ENCODE data around the gene TPH1. TPM values are rescaled to one million over a fixed set of nuclear protein-coding genes. Genes with fewer than 3 reads are reported as not detected.
"Not testable (repeated sequence)": the region's sequence is repeated elsewhere in the genome, so short reads cannot be mapped to it uniquely, and the experiment has no call there.

TPH1 gene
- total RNA-seq, 4 donors from 2014 or later = 0.04 to 1.9 (median 0.76) TPM

DNA sequence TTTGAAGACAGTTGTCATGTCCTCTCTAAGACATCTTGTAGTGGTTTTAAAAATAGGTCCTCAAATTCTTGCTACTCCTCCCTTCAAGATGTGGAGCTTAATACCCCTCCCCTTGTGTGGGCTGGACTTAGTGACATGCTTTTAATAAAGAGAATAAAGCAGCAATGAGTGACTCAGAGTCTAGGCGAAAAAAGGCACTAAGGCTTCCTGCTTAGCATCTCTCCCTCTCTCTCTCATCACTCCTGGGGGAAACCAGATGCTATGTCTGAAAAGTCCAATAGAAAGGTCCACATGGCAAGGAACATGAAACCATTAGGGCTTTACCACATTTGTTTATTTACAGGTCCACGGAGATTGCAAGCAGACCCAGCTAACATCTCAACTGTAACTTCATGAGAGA is 44.9 kb downstream of the TPH1 start:
- no peak overlapping the region for H3K4me3 ChIP-seq (ENCODE audit: low read depth, poor library complexity, severe bottlenecking)
- no peak for DNase-seq (ENCODE audit: low spot score in 2 of 2)
- TF ChIP-seq, protein P1, sequence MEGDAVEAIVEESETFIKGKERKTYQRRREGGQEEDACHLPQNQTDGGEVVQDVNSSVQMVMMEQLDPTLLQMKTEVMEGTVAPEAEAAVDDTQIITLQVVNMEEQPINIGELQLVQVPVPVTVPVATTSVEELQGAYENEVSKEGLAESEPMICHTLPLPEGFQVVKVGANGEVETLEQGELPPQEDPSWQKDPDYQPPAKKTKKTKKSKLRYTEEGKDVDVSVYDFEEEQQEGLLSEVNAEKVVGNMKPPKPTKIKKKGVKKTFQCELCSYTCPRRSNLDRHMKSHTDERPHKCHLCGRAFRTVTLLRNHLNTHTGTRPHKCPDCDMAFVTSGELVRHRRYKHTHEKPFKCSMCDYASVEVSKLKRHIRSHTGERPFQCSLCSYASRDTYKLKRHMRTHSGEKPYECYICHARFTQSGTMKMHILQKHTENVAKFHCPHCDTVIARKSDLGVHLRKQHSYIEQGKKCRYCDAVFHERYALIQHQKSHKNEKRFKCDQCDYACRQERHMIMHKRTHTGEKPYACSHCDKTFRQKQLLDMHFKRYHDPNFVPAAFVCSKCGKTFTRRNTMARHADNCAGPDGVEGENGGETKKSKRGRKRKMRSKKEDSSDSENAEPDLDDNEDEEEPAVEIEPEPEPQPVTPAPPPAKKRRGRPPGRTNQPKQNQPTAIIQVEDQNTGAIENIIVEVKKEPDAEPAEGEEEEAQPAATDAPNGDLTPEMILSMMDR (IDR thresholded peaks at IDR 0.05) = no peak
- no peak for TF ChIP-seq POLR2A (IDR thresholded peaks at IDR 0.05)
- intact Hi-C loops (cut with DNase I; ENCODE audit: low total_unique reads) = loop anchor here (10.0 kb wide), 1 partner anchor 104 kb away; the partner anchor contains the start of gene SAAL1
- 63 to 85% methylated on average over 2 of the region's 2 CpGs for WGBS, 2 donors

DNA sequence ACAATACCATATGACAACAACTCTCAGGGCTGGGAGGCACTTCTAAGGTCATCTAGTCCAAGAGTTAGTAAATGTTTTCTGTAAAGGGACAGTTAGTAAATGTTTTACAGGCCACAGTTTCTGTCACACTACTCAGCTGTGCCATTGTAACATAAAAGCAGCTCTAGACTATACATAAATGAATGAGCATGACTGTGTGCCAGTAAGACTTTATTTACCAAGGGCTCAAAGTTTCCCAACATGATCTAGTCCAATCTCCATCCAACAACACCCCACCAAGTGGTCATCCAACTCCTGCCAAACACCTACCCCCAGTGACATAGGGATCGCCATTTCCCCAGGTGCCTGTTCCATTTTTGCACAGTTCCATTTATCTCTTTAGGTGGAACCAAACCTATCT is 45.3 kb downstream of the TPH1 start:
- TF ChIP-seq, protein P1 (IDR thresholded peaks at IDR 0.05) = no peak
- no peak for TF ChIP-seq POLR2A (IDR thresholded peaks at IDR 0.05)
- no peak for DNase-seq (ENCODE audit: low spot score in 2 of 2)
- no peak overlapping the region for H3K4me3 ChIP-seq (ENCODE audit: low read depth, poor library complexity, severe bottlenecking)
- intact Hi-C loops (cut with DNase I; ENCODE audit: low total_unique reads) = loop anchor here (10.0 kb wide), 1 partner anchor 104 kb away; the partner anchor contains the start of gene SAAL1
- 92 to 100% methylated on average over 1 of the region's 1 CpG for WGBS, 2 donors

DNA sequence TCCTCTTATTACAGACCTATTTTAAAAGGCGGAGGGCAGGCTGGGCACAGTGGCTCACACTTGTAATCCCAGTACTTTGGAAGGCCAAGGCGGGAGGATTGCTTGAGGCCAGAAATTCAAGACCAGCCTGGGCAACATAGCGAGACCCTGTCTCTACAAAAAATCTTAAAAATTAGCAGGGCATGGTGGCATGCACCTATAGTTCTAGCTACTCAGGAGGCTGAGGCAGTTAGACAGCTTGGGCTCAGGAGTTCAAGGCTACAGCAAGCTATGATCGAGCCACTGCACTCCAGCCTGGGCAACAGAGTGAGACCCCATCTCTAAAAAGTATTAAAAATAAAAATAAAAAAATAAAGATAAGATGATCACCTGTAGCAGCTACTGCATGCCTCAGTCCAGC is 45.9 kb downstream of the TPH1 start:
- not testable (repeated sequence) for H3K4me3 ChIP-seq (ENCODE audit: low read depth, poor library complexity, severe bottlenecking); DNase-seq (ENCODE audit: low spot score in 2 of 2)
- 97 to 98% methylated on average over 4 of the region's 4 CpGs for WGBS, 2 donors
- intact Hi-C loops (cut with DNase I; ENCODE audit: low total_unique reads) = loop anchor here (10.0 kb wide), 1 partner anchor 105 kb away; the partner anchor contains the start of gene SAAL1

Other genes with a start within 250 kb of the TPH1 start
- 10 to 100 TPM; 17.1 to 39.3 (median 33.1) TPM for gene SERGEF, start 33.2 kb downstream of the TPH1 start, total RNA-seq
- gene SAAL1, start 59.8 kb upstream of the TPH1 start, total RNA-seq = 10 to 100 TPM in 3 of 4 donors, 1 to 10 TPM in 1; 7.2 to 13.7 (median 11.5) TPM
- gene MRGPRX3, start 86.3 kb upstream of the TPH1 start, total RNA-seq = under 1 TPM in 1 of 4 donors, not detected in 3; 0.38 TPM
- not detected for gene MRGPRX4, start 126.6 kb upstream of the TPH1 start, total RNA-seq
- gene SAA4, start 190.5 kb upstream of the TPH1 start, total RNA-seq = under 1 TPM in 1 of 4 donors, not detected in 3; 0.84 TPM
- gene SAA2, start 202.4 kb upstream of the TPH1 start, total RNA-seq = 1 to 10 TPM; 2.8 to 5.5 (median 3.9) TPM
- gene SAA1, start 220.0 kb upstream of the TPH1 start, total RNA-seq = 10 to 100 TPM; 16.8 to 44.3 (median 32.7) TPM